Measurements from ENCODE around the gene TLX2. TPM values are rescaled to one million over a fixed set of nuclear protein-coding genes. Genes with fewer than 3 reads are reported as not detected.
"Not testable (repeated sequence)": the region's sequence is repeated elsewhere in the genome, so short reads cannot be mapped to it uniquely, and the experiment has no call there.

TLX2 gene
- under 1 TPM in 1 of 3 donors, not detected in 2; 0.06 TPM for polyA plus RNA-seq (ENCODE audit: insufficient read length in 3 of 3)

- no peak for DNase-seq (ENCODE audit: low read depth in 3 of 3, low spot score in 2 of 3)
These were observed at the start of gene TLX2 for GRCh38 chr2:74514368-74515270. Gene TLX2, plus strand, starts transcription at chr2:74514450. Its CDS starts 357 bp downstream, at chr2:74514807.

- DNase-seq (ENCODE audit: low read depth in 3 of 3, low spot score in 2 of 3), result not testable (repeated sequence)
These were observed 43.5 kb upstream of the TLX2 start for GRCh38 chr2:74470742-74471141.

GRCh38 chr2:74471332-74472065, 42.8 kb upstream of the TLX2 start:
- no peak for DNase-seq (ENCODE audit: low read depth in 3 of 3, low spot score in 2 of 3)

- DNase-seq (ENCODE audit: low read depth in 3 of 3, low spot score in 2 of 3), result peak; percentile 87 to 94 (median 94)
These were observed 41.9 kb upstream of the TLX2 start, which contains the start of gene MRPL53 for GRCh38 chr2:74472086-74472944. Gene MRPL53, minus strand, starts transcription at chr2:74472680. Its CDS starts 20 bp downstream, at chr2:74472660.

- no peak for DNase-seq (ENCODE audit: low read depth in 3 of 3, low spot score in 2 of 3)
These were observed 41.3 kb upstream of the TLX2 start for GRCh38 chr2:74472945-74473258.

GRCh38 chr2:74474481-74474880, 39.8 kb upstream of the TLX2 start:
- DNase-seq (ENCODE audit: low read depth in 3 of 3, low spot score in 2 of 3), result no peak

- no peak for DNase-seq (ENCODE audit: low read depth in 3 of 3, low spot score in 2 of 3)
These were observed 39.4 kb upstream of the TLX2 start for GRCh38 chr2:74474899-74475298.

GRCh38 chr2:74481431-74481830, 32.8 kb upstream of the TLX2 start:
- no peak for DNase-seq (ENCODE audit: low read depth in 3 of 3, low spot score in 2 of 3)

- no peak for DNase-seq (ENCODE audit: low read depth in 3 of 3, low spot score in 2 of 3)
These were observed 32.1 kb upstream of the TLX2 start for GRCh38 chr2:74481961-74482800.

GRCh38 chr2:74482801-74483674, 31.2 kb upstream of the TLX2 start, which contains the start of the genes CCDC142 and TTC31:
Gene CCDC142, minus strand, starts transcription at chr2:74482998. Its CDS starts 161 bp downstream, at chr2:74482837.
Gene TTC31, plus strand, starts transcription at chr2:74483081. Its CDS starts 15 bp downstream, at chr2:74483096.
- DNase-seq (ENCODE audit: low read depth in 3 of 3, low spot score in 2 of 3), result peak; percentile 95 to 97 (median 96)

GRCh38 chr2:74483675-74484164, 30.5 kb upstream of the TLX2 start:
- not testable (repeated sequence) for DNase-seq (ENCODE audit: low read depth in 3 of 3, low spot score in 2 of 3)

GRCh38 chr2:74486141-74486540, 28.1 kb upstream of the TLX2 start:
- DNase-seq (ENCODE audit: low read depth in 3 of 3, low spot score in 2 of 3), result no peak

- DNase-seq (ENCODE audit: low read depth in 3 of 3, low spot score in 2 of 3), result no peak
These were observed 25.4 kb upstream of the TLX2 start for GRCh38 chr2:74488643-74489481.

GRCh38 chr2:74489906-74490305, 24.3 kb upstream of the TLX2 start:
- DNase-seq (ENCODE audit: low read depth in 3 of 3, low spot score in 2 of 3), result no peak

- DNase-seq (ENCODE audit: low read depth in 3 of 3, low spot score in 2 of 3), result no peak
These were observed 22.4 kb upstream of the TLX2 start for GRCh38 chr2:74491648-74492544.

GRCh38 chr2:74493546-74493945, 20.7 kb upstream of the TLX2 start:
- DNase-seq (ENCODE audit: low read depth in 3 of 3, low spot score in 2 of 3), result no peak

GRCh38 chr2:74495440-74495839, 18.8 kb upstream of the TLX2 start:
- DNase-seq (ENCODE audit: low read depth in 3 of 3, low spot score in 2 of 3), result no peak
